Mesenchymal stem cell (in vitro differentiated cells and primary cell): ENCODE measurements around the gene ACSM2B. TPM values are rescaled to one million over a fixed set of nuclear protein-coding genes. Genes with fewer than 3 reads are reported as not detected.
"Not testable (repeated sequence)": the region's sequence is repeated elsewhere in the genome, so short reads cannot be mapped to it uniquely, and the experiment has no call there.

ENCODE experiments used
- DNase-seq: peaks from one replicate; pipeline ENCODE4 v3.0.0-alpha.2; 2013
- H2AFZ ChIP-seq: one replicate; pipeline ENCODE4 v1.6.1; 2013; ENCODE audit warnings: low read depth, mild to moderate bottlenecking, control low read depth, inconsistent platforms, low read length, moderate library complexity
- H2AK5ac ChIP-seq: 2 replicates; pipeline ENCODE4 v1.6.1; 2013; ENCODE audit warnings: low read length, moderate library complexity, mild to moderate bottlenecking, inconsistent platforms; ENCODE audit not compliant: severe bottlenecking
- H2BK120ac ChIP-seq: one replicate; pipeline ENCODE4 v1.6.1; 2013; ENCODE audit warnings: low read depth, mild to moderate bottlenecking, inconsistent platforms, low read length, moderate library complexity
- H2BK12ac ChIP-seq, 2 experiments: one replicate each; pipeline ENCODE4 v1.6.1; 2013; ENCODE audit warnings: inconsistent platforms in 2 of 2, low read length in 2 of 2, mild to moderate bottlenecking in 2 of 2, moderate library complexity in 2 of 2, control low read depth in 1 of 2
- H2BK15ac ChIP-seq: one replicate; pipeline ENCODE4 v1.6.1; 2013; ENCODE audit warnings: mild to moderate bottlenecking, low read depth, inconsistent platforms; ENCODE audit not compliant: poor library complexity, severe bottlenecking
- H2BK5ac ChIP-seq: 2 replicates; pipeline ENCODE4 v1.6.1; 2013; ENCODE audit warnings: low read depth, mild to moderate bottlenecking, low read length, control low read depth, inconsistent platforms; ENCODE audit not compliant: poor library complexity, severe bottlenecking
- H3K14ac ChIP-seq, 2 experiments: one replicate each; pipeline ENCODE4 v1.6.1; 2013; ENCODE audit warnings: inconsistent platforms in 2 of 2, low read length in 2 of 2, control low read depth in 1 of 2, mild to moderate bottlenecking in 1 of 2, moderate library complexity in 1 of 2
- H3K18ac ChIP-seq, 2 experiments: one replicate each; pipeline ENCODE4 v1.6.1; 2013; ENCODE audit warnings: inconsistent platforms in 2 of 2, low read length in 2 of 2, control low read depth in 1 of 2, low read depth in 1 of 2, mild to moderate bottlenecking in 1 of 2
- H3K23ac ChIP-seq, 2 experiments: one replicate each; pipeline ENCODE4 v1.6.1; 2013; ENCODE audit warnings: inconsistent platforms in 2 of 2, low read length in 2 of 2, mild to moderate bottlenecking in 2 of 2, moderate library complexity in 2 of 2, control low read depth in 1 of 2
- H3K27ac ChIP-seq: 2 replicates; pipeline ENCODE4 v1.5.1; 2013; ENCODE audit warnings: mild to moderate bottlenecking, moderate library complexity, low read length, control low read depth, inconsistent platforms; ENCODE audit not compliant: poor library complexity, severe bottlenecking
- H3K27me3 ChIP-seq, 2 experiments: 2 replicates each; pipeline versions ENCODE4 v1.6.1 to v1.7.0; 2013; ENCODE audit warnings: low read length in 2 of 2, mild to moderate bottlenecking in 2 of 2, moderate library complexity in 2 of 2, control low read depth in 1 of 2, inconsistent platforms in 1 of 2; ENCODE audit not compliant: control insufficient read depth in 1 of 2, insufficient read depth in 1 of 2
- H3K36me3 ChIP-seq, 2 experiments: 2 replicates each; pipeline versions ENCODE4 v1.6.1 to v1.7.0; 2013; ENCODE audit warnings: low read length in 2 of 2, control low read depth in 1 of 2, inconsistent platforms in 1 of 2, low read depth in 1 of 2, mild to moderate bottlenecking in 1 of 2; ENCODE audit not compliant: insufficient read depth in 2 of 2, control insufficient read depth in 1 of 2
- H3K4ac ChIP-seq, 2 experiments: one replicate each; pipeline ENCODE4 v1.6.1; 2013; ENCODE audit warnings: inconsistent platforms in 2 of 2, low read length in 2 of 2, mild to moderate bottlenecking in 2 of 2, moderate library complexity in 2 of 2, control low read depth in 1 of 2, low read depth in 1 of 2
- H3K4me1 ChIP-seq: 2 replicates; pipeline ENCODE4 v1.6.1; 2013; ENCODE audit warnings: low read depth, low read length, control low read depth; ENCODE audit not compliant: control insufficient read depth, insufficient read depth
- H3K4me2 ChIP-seq: 2 replicates; pipeline ENCODE4 v1.6.1; 2013; ENCODE audit warnings: low read length, mild to moderate bottlenecking, inconsistent platforms; ENCODE audit not compliant: poor library complexity, severe bottlenecking
- H3K4me3 ChIP-seq, 2 experiments: 2 replicates each; pipeline versions ENCODE4 v1.5.1 to v1.7.0; 2013; ENCODE audit warnings: low read length in 2 of 2, mild to moderate bottlenecking in 2 of 2, control low read depth in 1 of 2, low read depth in 1 of 2; ENCODE audit not compliant: insufficient read depth in 1 of 2
- H3K79me1 ChIP-seq: replicated peaks from 2 replicates; pipeline ENCODE4 v1.6.1; 2013; ENCODE audit warnings: mild to moderate bottlenecking, control low read depth, low read length, inconsistent platforms; ENCODE audit not compliant: poor library complexity, severe bottlenecking
- H3K9ac ChIP-seq: 2 replicates; pipeline ENCODE4 v1.7.0; 2013; ENCODE audit warnings: mild to moderate bottlenecking, low read length, moderate library complexity
- H3K9me3 ChIP-seq: 2 replicates; pipeline ENCODE4 v1.7.0; 2013; ENCODE audit warnings: mild to moderate bottlenecking, low read length; ENCODE audit not compliant: control insufficient read depth
- H4K8ac ChIP-seq: one replicate; pipeline ENCODE4 v1.6.1; 2013; ENCODE audit warnings: inconsistent platforms, mild to moderate bottlenecking, low read length, moderate library complexity
- H4K91ac ChIP-seq: one replicate; pipeline ENCODE4 v1.6.1; 2013; ENCODE audit warnings: mild to moderate bottlenecking, low read length, inconsistent platforms
- WGBS: methylation state at CpG from one replicate; pipeline ENCODE4 v1.1.7; 2013; ENCODE audit warnings: mixed read lengths; 5-methylcytosine and 5-hydroxymethylcytosine counted together
- small RNA-seq: library from polyadenylated mRNA; stranded (forward); fragments of <200 nt; extraction: miRNeasy Mini kit (QIAGEN cat#:217004); gene quantifications from one replicate; pipeline ENCODE3, GENCODE V24; 2013; ENCODE audit warnings: low read depth

Gene ACSM2B

GRCh38 chr16:20490994-20491393 lies 85.2 kb downstream of the ACSM2B start:
- H3K14ac ChIP-seq, H2BK15ac ChIP-seq, H2AFZ ChIP-seq, H3K18ac ChIP-seq, H2AK5ac ChIP-seq, H3K79me1 ChIP-seq, H3K4me2 ChIP-seq, H3K36me3 ChIP-seq, H3K9me3 ChIP-seq, H2BK5ac ChIP-seq, H4K91ac ChIP-seq, H4K8ac ChIP-seq, H3K4me1 ChIP-seq, H3K27ac ChIP-seq, H3K27me3 ChIP-seq, DNase-seq, H2BK120ac ChIP-seq, H3K23ac ChIP-seq, H3K4me3 ChIP-seq, H3K9ac ChIP-seq, H3K4ac ChIP-seq, H2BK12ac ChIP-seq: not testable (repeated sequence)
- WGBS: no CpG with 5 or more reads among the region's 3 CpGs

Small RNA genes lying within 50 kb of the gene (small RNA-seq; reads per million reads assigned to genes)
- not detected for gene AC141273.3
